ENCODE data around the gene DCLRE1B. TPM values are rescaled to one million over a fixed set of nuclear protein-coding genes. Genes with fewer than 3 reads are reported as not detected.

Gene DCLRE1B
- polyA plus RNA-seq: 3.6 TPM

GRCh38 chr1:113904674-113905434, at the start of gene DCLRE1B, which contains the start of gene AP4B1:
Gene DCLRE1B, plus strand, starts transcription at chr1:113905326. Its CDS starts 261 bp downstream, at chr1:113905587.
Gene AP4B1, minus strand, starts transcription at chr1:113904799. Its CDS starts 82 bp downstream, at chr1:113904717.
- H3K9me3 Mint-ChIP-seq: no peaks in the 10 kb centered on the region
- no peaks in the 10 kb centered on the region for H3K27me3 Mint-ChIP-seq
- H3K36me3 Mint-ChIP-seq: peaks cover 10% of the 10 kb centered on the region
- peak within 1 kb of the TSS; percentile 91 to 100 (median 98) for H3K27ac Mint-ChIP-seq
- peak within 1 kb of the TSS; percentile 92 to 100 (median 98) for H3K4me3 Mint-ChIP-seq
- peaks cover 24 to 30% (median 30%) of the 10 kb centered on the region in 3 donors for H3K4me1 Mint-ChIP-seq

GRCh38 chr1:113855630-113856400, 49.3 kb upstream of the DCLRE1B start:
- Mint-ChIP-seq H3K4me1 (peaks cover 28 to 46% (median 36%) of the 10 kb centered on the region in 3 donors), H3K27me3 (no peaks in the 10 kb centered on the region), H3K9me3 (no peaks in the 10 kb centered on the region), H3K36me3 (peaks cover 7% of the 10 kb centered on the region), H3K4me3 (peak overlapping the region in 1 of 4 donors; percentile 39), H3K27ac (no peak overlapping the region)

GRCh38 chr1:113856401-113856790, 48.7 kb upstream of the DCLRE1B start:
- Mint-ChIP-seq H3K36me3 (peaks cover 7% of the 10 kb centered on the region), H3K4me1 (peaks cover 30 to 49% (median 39%) of the 10 kb centered on the region in 3 donors), H3K27me3 (no peaks in the 10 kb centered on the region), H3K4me3 (peak overlapping the region in 1 of 4 donors; percentile 39), H3K9me3 (no peaks in the 10 kb centered on the region), H3K27ac (no peak overlapping the region)

GRCh38 chr1:113857776-113858175, 47.4 kb upstream of the DCLRE1B start:
- H3K9me3 Mint-ChIP-seq: no peaks in the 10 kb centered on the region
- H3K36me3 Mint-ChIP-seq: peaks cover 6% of the 10 kb centered on the region
- peak overlapping the region; percentile 68 to 95 (median 86) for H3K27ac Mint-ChIP-seq
- H3K27me3 Mint-ChIP-seq: no peaks in the 10 kb centered on the region
- peaks cover 41 to 61% (median 49%) of the 10 kb centered on the region in 3 donors for H3K4me1 Mint-ChIP-seq
- peak overlapping the region in 3 of 4 donors; percentile 67 to 89 (median 72) for H3K4me3 Mint-ChIP-seq

GRCh38 chr1:113858418-113858817, 46.7 kb upstream of the DCLRE1B start:
- H3K4me1 Mint-ChIP-seq: peaks cover 45 to 63% (median 52%) of the 10 kb centered on the region in 3 donors
- H3K27ac Mint-ChIP-seq: peak overlapping the region; percentile 68 to 95 (median 86)
- H3K9me3 Mint-ChIP-seq: no peaks in the 10 kb centered on the region
- no peaks in the 10 kb centered on the region for H3K27me3 Mint-ChIP-seq
- peaks cover 9% of the 10 kb centered on the region for H3K36me3 Mint-ChIP-seq
- H3K4me3 Mint-ChIP-seq: peak overlapping the region; percentile 38 to 89 (median 70)

- Mint-ChIP-seq H3K4me3 (peak overlapping the region; percentile 28 to 89 (median 70)), H3K9me3 (no peaks in the 10 kb centered on the region), H3K36me3 (peaks cover 13% of the 10 kb centered on the region), H3K27me3 (no peaks in the 10 kb centered on the region), H3K27ac (peak overlapping the region; percentile 68 to 95 (median 93)), H3K4me1 (peaks cover 46 to 64% (median 53%) of the 10 kb centered on the region in 3 donors)
Measured at GRCh38 chr1:113858982-113859381, 46.1 kb upstream of the DCLRE1B start.

GRCh38 chr1:113859478-113860175, 45.5 kb upstream of the DCLRE1B start:
- Mint-ChIP-seq H3K27ac (peak overlapping the region; percentile 68 to 95 (median 93)), H3K36me3 (peaks cover 12% of the 10 kb centered on the region), H3K27me3 (no peaks in the 10 kb centered on the region), H3K4me1 (peaks cover 46 to 60% (median 49%) of the 10 kb centered on the region in 3 donors), H3K9me3 (no peaks in the 10 kb centered on the region), H3K4me3 (peak overlapping the region; percentile 28 to 89 (median 70))

- no peaks in the 10 kb centered on the region for H3K27me3 Mint-ChIP-seq
- peaks cover 46 to 56% (median 50%) of the 10 kb centered on the region in 3 donors for H3K4me1 Mint-ChIP-seq
- H3K36me3 Mint-ChIP-seq: peaks cover 15% of the 10 kb centered on the region
- peak overlapping the region; percentile 68 to 95 (median 93) for H3K27ac Mint-ChIP-seq
- peak overlapping the region in 3 of 4 donors; percentile 25 to 89 (median 80) for H3K4me3 Mint-ChIP-seq
- H3K9me3 Mint-ChIP-seq: no peaks in the 10 kb centered on the region
Measured at GRCh38 chr1:113860891-113861290, 44.2 kb upstream of the DCLRE1B start.

GRCh38 chr1:113861641-113862040, 43.5 kb upstream of the DCLRE1B start:
- Mint-ChIP-seq H3K36me3 (peaks cover 12% of the 10 kb centered on the region), H3K27ac (peak overlapping the region; percentile 62 to 95 (median 93)), H3K27me3 (no peaks in the 10 kb centered on the region), H3K9me3 (no peaks in the 10 kb centered on the region), H3K4me1 (peaks cover 44 to 51% (median 50%) of the 10 kb centered on the region in 3 donors), H3K4me3 (peak overlapping the region; percentile 18 to 72 (median 56))

GRCh38 chr1:113868387-113869083, 36.6 kb upstream of the DCLRE1B start:
- H3K4me1 Mint-ChIP-seq: peaks cover 36 to 48% (median 39%) of the 10 kb centered on the region in 3 donors
- peak overlapping the region in 2 of 4 donors; percentile 67 to 91 for H3K4me3 Mint-ChIP-seq
- H3K27ac Mint-ChIP-seq: peak overlapping the region in 2 of 3 donors; percentile 40 to 76
- peaks cover 13% of the 10 kb centered on the region for H3K36me3 Mint-ChIP-seq
- no peaks in the 10 kb centered on the region for H3K9me3 Mint-ChIP-seq
- no peaks in the 10 kb centered on the region for H3K27me3 Mint-ChIP-seq

GRCh38 chr1:113870778-113871177, 34.3 kb upstream of the DCLRE1B start:
- Mint-ChIP-seq H3K4me3 (peak overlapping the region; percentile 86 to 95 (median 90)), H3K27me3 (no peaks in the 10 kb centered on the region), H3K27ac (peak overlapping the region; percentile 85 to 93 (median 91)), H3K9me3 (no peaks in the 10 kb centered on the region), H3K4me1 (peaks cover 44 to 56% (median 44%) of the 10 kb centered on the region in 3 donors), H3K36me3 (peaks cover 6% of the 10 kb centered on the region)

GRCh38 chr1:113871597-113872113, 33.5 kb upstream of the DCLRE1B start, which contains the start of gene PTPN22:
Gene PTPN22, minus strand, starts transcription at chr1:113871712.
- Mint-ChIP-seq H3K27ac (peak within 1 kb of the TSS; percentile 91 to 93 (median 93)), H3K4me3 (peak within 1 kb of the TSS; percentile 88 to 95 (median 92)), H3K36me3 (peaks cover 6% of the 10 kb centered on the region), H3K9me3 (no peaks in the 10 kb centered on the region), H3K27me3 (no peaks in the 10 kb centered on the region), H3K4me1 (peaks cover 44 to 54% (median 44%) of the 10 kb centered on the region in 3 donors)

- H3K9me3 Mint-ChIP-seq: peaks cover 0 to 2% (median 0%) of the 10 kb centered on the region in 3 donors
- peak overlapping the region; percentile 88 to 95 (median 92) for H3K4me3 Mint-ChIP-seq
- H3K27ac Mint-ChIP-seq: peak overlapping the region; percentile 91 to 93 (median 93)
- peaks cover 6% of the 10 kb centered on the region for H3K36me3 Mint-ChIP-seq
- peaks cover 42 to 50% (median 44%) of the 10 kb centered on the region in 3 donors for H3K4me1 Mint-ChIP-seq
- H3K27me3 Mint-ChIP-seq: no peaks in the 10 kb centered on the region
Measured at GRCh38 chr1:113872219-113872935, 32.7 kb upstream of the DCLRE1B start.

Measured in IgD-negative memory B cell (primary cell).